ENCODE results near the gene TRAPPC2.

TRAPPC2 gene

GRCh38 chrX:13760426-13760825, 26.0 kb upstream of the TRAPPC2 start:
- DNase-seq (ENCODE audit: low spot score in 2 of 2) (no peak), ATAC-seq (replicated peaks; ENCODE audit: extremely low read depth, poor library complexity, severe bottlenecking) (no peak)
- H3K4me1 Mint-ChIP-seq: peaks cover under 1% of the 10 kb centered on the region
- H3K27ac Mint-ChIP-seq (ENCODE audit: low read depth): no peak overlapping the region
- peaks cover 51% of the 10 kb centered on the region for H3K36me3 Mint-ChIP-seq (ENCODE audit: insufficient read depth)
- H3K4me3 Mint-ChIP-seq: no peak overlapping the region
- no peaks in the 10 kb centered on the region for H3K9me3 Mint-ChIP-seq
- H3K27me3 Mint-ChIP-seq: no peaks in the 10 kb centered on the region

- Mint-ChIP-seq H3K9me3 (no peaks in the 10 kb centered on the region), H3K4me1 (no peaks in the 10 kb centered on the region), H3K27ac (ENCODE audit: low read depth) (no peak overlapping the region), H3K4me3 (no peak overlapping the region), H3K27me3 (no peaks in the 10 kb centered on the region), H3K36me3 (ENCODE audit: insufficient read depth) (peaks cover 54% of the 10 kb centered on the region)
- ATAC-seq (replicated peaks; ENCODE audit: extremely low read depth, poor library complexity, severe bottlenecking) (no peak), DNase-seq (ENCODE audit: low spot score in 2 of 2) (no peak)
Observed at GRCh38 chrX:13759152-13759718, 24.8 kb upstream of the TRAPPC2 start.

GRCh38 chrX:13756381-13756780, 22.0 kb upstream of the TRAPPC2 start:
- Mint-ChIP-seq H3K27ac (ENCODE audit: low read depth) (no peak overlapping the region), H3K9me3 (no peaks in the 10 kb centered on the region), H3K27me3 (no peaks in the 10 kb centered on the region), H3K4me1 (peaks cover 8% of the 10 kb centered on the region), H3K36me3 (ENCODE audit: insufficient read depth) (peaks cover 57% of the 10 kb centered on the region), H3K4me3 (no peak overlapping the region)
- ATAC-seq (replicated peaks; ENCODE audit: extremely low read depth, poor library complexity, severe bottlenecking) (no peak), DNase-seq (ENCODE audit: low spot score in 2 of 2) (no peak)

- Mint-ChIP-seq H3K4me1 (peaks cover 10% of the 10 kb centered on the region), H3K36me3 (ENCODE audit: insufficient read depth) (peaks cover 51% of the 10 kb centered on the region), H3K27me3 (no peaks in the 10 kb centered on the region), H3K9me3 (no peaks in the 10 kb centered on the region), H3K27ac (ENCODE audit: low read depth) (peak overlapping the region; percentile 49), H3K4me3 (no peak overlapping the region)
- DNase-seq (ENCODE audit: low spot score in 2 of 2): no peak
- peak; percentile 72 for ATAC-seq (replicated peaks; ENCODE audit: extremely low read depth, poor library complexity, severe bottlenecking)
Observed at GRCh38 chrX:13755254-13755653, 20.8 kb upstream of the TRAPPC2 start.

GRCh38 chrX:13754765-13755164, 20.3 kb upstream of the TRAPPC2 start:
- Mint-ChIP-seq H3K27me3 (no peaks in the 10 kb centered on the region), H3K9me3 (no peaks in the 10 kb centered on the region), H3K27ac (ENCODE audit: low read depth) (peak overlapping the region; percentile 49), H3K4me3 (no peak overlapping the region), H3K36me3 (ENCODE audit: insufficient read depth) (peaks cover 53% of the 10 kb centered on the region), H3K4me1 (peaks cover 13% of the 10 kb centered on the region)
- no peak for DNase-seq (ENCODE audit: low spot score in 2 of 2)
- no peak for ATAC-seq (replicated peaks; ENCODE audit: extremely low read depth, poor library complexity, severe bottlenecking)

DNA sequence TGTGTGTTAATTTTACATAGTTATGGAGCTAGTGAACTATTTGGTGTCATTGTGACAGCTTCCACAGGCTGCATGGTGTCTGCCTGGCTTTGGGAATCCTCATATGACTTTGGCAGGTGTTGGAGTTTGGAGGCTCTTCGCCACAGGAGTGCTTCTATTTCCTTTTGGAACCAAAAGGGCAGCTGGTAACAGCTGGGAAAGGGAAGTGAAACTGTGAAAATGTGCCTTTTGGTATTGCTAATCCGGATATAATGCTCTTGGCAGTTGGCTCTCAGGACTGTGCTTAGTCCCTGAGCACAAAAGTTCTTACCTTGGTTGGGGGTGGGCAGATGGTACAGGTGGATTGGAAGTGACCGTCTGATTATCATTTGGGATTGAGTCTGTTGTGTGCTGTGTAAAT, 18.2 kb upstream of the TRAPPC2 start:
- Mint-ChIP-seq H3K27ac (ENCODE audit: low read depth) (peak overlapping the region; percentile 69), H3K9me3 (no peaks in the 10 kb centered on the region), H3K4me1 (peaks cover 15% of the 10 kb centered on the region), H3K27me3 (no peaks in the 10 kb centered on the region), H3K4me3 (no peak overlapping the region), H3K36me3 (ENCODE audit: insufficient read depth) (peaks cover 43% of the 10 kb centered on the region)
- DNase-seq (ENCODE audit: low spot score in 2 of 2) (no peak), ATAC-seq (replicated peaks; ENCODE audit: extremely low read depth, poor library complexity, severe bottlenecking) (no peak)

GRCh38 chrX:13752141-13752540, 17.7 kb upstream of the TRAPPC2 start:
- DNase-seq (ENCODE audit: low spot score in 2 of 2) (no peak), ATAC-seq (replicated peaks; ENCODE audit: extremely low read depth, poor library complexity, severe bottlenecking) (no peak)
- H3K36me3 Mint-ChIP-seq (ENCODE audit: insufficient read depth): peaks cover 45% of the 10 kb centered on the region
- peak overlapping the region; percentile 69 for H3K27ac Mint-ChIP-seq (ENCODE audit: low read depth)
- H3K4me1 Mint-ChIP-seq: peaks cover 20% of the 10 kb centered on the region
- H3K27me3 Mint-ChIP-seq: no peaks in the 10 kb centered on the region
- H3K9me3 Mint-ChIP-seq: no peaks in the 10 kb centered on the region
- no peak overlapping the region for H3K4me3 Mint-ChIP-seq

GRCh38 chrX:13750812-13751211, 16.4 kb upstream of the TRAPPC2 start:
- peaks cover 22% of the 10 kb centered on the region for H3K4me1 Mint-ChIP-seq
- H3K9me3 Mint-ChIP-seq: no peaks in the 10 kb centered on the region
- peaks cover 48% of the 10 kb centered on the region for H3K36me3 Mint-ChIP-seq (ENCODE audit: insufficient read depth)
- ATAC-seq (replicated peaks; ENCODE audit: extremely low read depth, poor library complexity, severe bottlenecking) (no peak), DNase-seq (ENCODE audit: low spot score in 2 of 2) (no peak)
- H3K27me3 Mint-ChIP-seq: no peaks in the 10 kb centered on the region
- H3K27ac Mint-ChIP-seq (ENCODE audit: low read depth): peak overlapping the region; percentile 59
- H3K4me3 Mint-ChIP-seq: no peak overlapping the region

GRCh38 chrX:13750204-13750603, 15.8 kb upstream of the TRAPPC2 start:
- peaks cover 22% of the 10 kb centered on the region for H3K4me1 Mint-ChIP-seq
- no peaks in the 10 kb centered on the region for H3K27me3 Mint-ChIP-seq
- DNase-seq (ENCODE audit: low spot score in 2 of 2) (no peak), ATAC-seq (replicated peaks; ENCODE audit: extremely low read depth, poor library complexity, severe bottlenecking) (peak; percentile 56)
- no peaks in the 10 kb centered on the region for H3K9me3 Mint-ChIP-seq
- peaks cover 52% of the 10 kb centered on the region for H3K36me3 Mint-ChIP-seq (ENCODE audit: insufficient read depth)
- H3K4me3 Mint-ChIP-seq: no peak overlapping the region
- peak overlapping the region; percentile 59 for H3K27ac Mint-ChIP-seq (ENCODE audit: low read depth)

- no peak overlapping the region for H3K4me3 Mint-ChIP-seq
- H3K27me3 Mint-ChIP-seq: no peaks in the 10 kb centered on the region
- ATAC-seq (replicated peaks; ENCODE audit: extremely low read depth, poor library complexity, severe bottlenecking) (no peak), DNase-seq (ENCODE audit: low spot score in 2 of 2) (no peak)
- peaks cover 28% of the 10 kb centered on the region for H3K4me1 Mint-ChIP-seq
- no peaks in the 10 kb centered on the region for H3K9me3 Mint-ChIP-seq
- H3K36me3 Mint-ChIP-seq (ENCODE audit: insufficient read depth): peaks cover 53% of the 10 kb centered on the region
- no peak overlapping the region for H3K27ac Mint-ChIP-seq (ENCODE audit: low read depth)
Observed at GRCh38 chrX:13748486-13748885, 14.1 kb upstream of the TRAPPC2 start.

DNA sequence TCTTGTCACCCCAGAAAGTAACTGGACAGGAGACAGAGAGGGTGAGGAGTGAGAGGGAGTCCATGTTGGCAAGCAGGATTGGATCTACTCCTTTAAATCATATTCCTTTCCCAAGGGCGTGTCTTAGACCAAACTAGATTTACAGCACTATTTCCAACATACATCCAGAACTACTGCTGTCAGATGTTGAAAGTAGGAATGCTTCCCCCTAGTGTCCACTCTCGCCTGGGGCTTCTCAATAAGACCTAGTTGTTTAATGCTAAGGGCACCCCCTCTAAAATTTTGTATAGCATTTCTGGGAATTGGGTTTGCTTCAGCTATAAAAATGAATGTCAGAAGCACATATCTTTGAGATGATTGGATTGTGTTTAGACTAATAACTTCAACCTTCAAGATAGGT, 13.4 kb upstream of the TRAPPC2 start:
- Mint-ChIP-seq H3K27me3 (no peaks in the 10 kb centered on the region), H3K27ac (ENCODE audit: low read depth) (no peak overlapping the region), H3K9me3 (no peaks in the 10 kb centered on the region), H3K4me3 (no peak overlapping the region), H3K36me3 (ENCODE audit: insufficient read depth) (peaks cover 49% of the 10 kb centered on the region), H3K4me1 (peaks cover 24% of the 10 kb centered on the region)
- DNase-seq (ENCODE audit: low spot score in 2 of 2) (peak in 1 of 2 donors; percentile 11), ATAC-seq (replicated peaks; ENCODE audit: extremely low read depth, poor library complexity, severe bottlenecking) (no peak)

GRCh38 chrX:13742397-13743176, 8.2 kb upstream of the TRAPPC2 start:
- H3K9me3 Mint-ChIP-seq: no peaks in the 10 kb centered on the region
- peak overlapping the region; percentile 69 for H3K4me3 Mint-ChIP-seq
- peaks cover 26% of the 10 kb centered on the region for H3K4me1 Mint-ChIP-seq
- peak overlapping the region; percentile 96 for H3K27ac Mint-ChIP-seq (ENCODE audit: low read depth)
- ATAC-seq (replicated peaks; ENCODE audit: extremely low read depth, poor library complexity, severe bottlenecking) (peak; percentile 91), DNase-seq (ENCODE audit: low spot score in 2 of 2) (peak in 1 of 2 donors; percentile 25)
- peaks cover 42% of the 10 kb centered on the region for H3K36me3 Mint-ChIP-seq (ENCODE audit: insufficient read depth)
- no peaks in the 10 kb centered on the region for H3K27me3 Mint-ChIP-seq

GRCh38 chrX:13741695-13742094, 7.3 kb upstream of the TRAPPC2 start:
- Mint-ChIP-seq H3K36me3 (ENCODE audit: insufficient read depth) (peaks cover 37% of the 10 kb centered on the region), H3K4me3 (peak overlapping the region; percentile 69), H3K4me1 (peaks cover 19% of the 10 kb centered on the region), H3K27me3 (no peaks in the 10 kb centered on the region), H3K9me3 (no peaks in the 10 kb centered on the region), H3K27ac (ENCODE audit: low read depth) (peak overlapping the region; percentile 96)
- DNase-seq (ENCODE audit: low spot score in 2 of 2) (no peak), ATAC-seq (replicated peaks; ENCODE audit: extremely low read depth, poor library complexity, severe bottlenecking) (no peak)

All from central memory CD8-positive, alpha-beta T cell (primary cell).